ENCODE measurements around the gene CLIC3. TPM values are rescaled to one million over a fixed set of nuclear protein-coding genes. Genes with fewer than 3 reads are reported as not detected.
A peak's percentile ranks its signal among the peaks of the same experiment; 100 is the strongest.

CLIC3 gene
- total RNA-seq, 1 experiment from 2014 or later, result 4.3 TPM

DNA sequence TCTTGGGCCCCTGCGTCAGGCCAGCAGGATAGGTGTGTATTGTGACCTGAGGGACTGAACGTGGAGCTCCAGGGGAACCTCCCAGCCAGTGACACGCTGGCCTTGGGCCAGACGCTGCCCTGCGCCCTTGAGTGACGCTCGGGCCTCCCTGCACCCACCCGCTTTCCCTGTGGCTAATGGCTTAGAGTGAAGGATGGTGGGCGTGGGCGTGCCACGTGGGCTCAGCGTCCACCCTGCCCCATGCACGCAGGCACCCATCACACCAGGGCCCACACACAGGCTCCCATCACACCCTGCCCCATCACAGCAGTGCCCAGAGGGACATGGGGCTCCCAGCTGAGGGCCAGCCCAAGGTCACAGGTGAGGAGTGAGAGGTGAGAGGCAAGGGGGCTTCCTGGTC is 40.7 kb upstream of the CLIC3 start:
- no peaks in the 10 kb centered on the region for H4K20me1 ChIP-seq (ENCODE audit: low read length)
- H2AFZ ChIP-seq (ENCODE audit: low read length), result no peak overlapping the region
- intact Hi-C loops (cut with micrococcal nuclease), result loop anchor here (5.0 kb wide), 1 partner anchor 250 kb away; no protein-coding TSS in a partner anchor
- ChIA-PET POLR2A (ENCODE audit: unreplicated experiment) (no interaction called here), CTCF (no interaction called here)
- H3K27me3 ChIP-seq (ENCODE audit: low read length), result no peaks in the 10 kb centered on the region
- H3K79me2 ChIP-seq (ENCODE audit: low read length), result no peaks in the 10 kb centered on the region
- no peaks in the 10 kb centered on the region for H3K9me2 ChIP-seq (replicated peaks; ENCODE audit: low read length)
- no peak for TF ChIP-seq EZH2 (IDR thresholded peaks at IDR 0.05; ENCODE audit: low read length, unreplicated experiment)
- TF ChIP-seq, protein P1, sequence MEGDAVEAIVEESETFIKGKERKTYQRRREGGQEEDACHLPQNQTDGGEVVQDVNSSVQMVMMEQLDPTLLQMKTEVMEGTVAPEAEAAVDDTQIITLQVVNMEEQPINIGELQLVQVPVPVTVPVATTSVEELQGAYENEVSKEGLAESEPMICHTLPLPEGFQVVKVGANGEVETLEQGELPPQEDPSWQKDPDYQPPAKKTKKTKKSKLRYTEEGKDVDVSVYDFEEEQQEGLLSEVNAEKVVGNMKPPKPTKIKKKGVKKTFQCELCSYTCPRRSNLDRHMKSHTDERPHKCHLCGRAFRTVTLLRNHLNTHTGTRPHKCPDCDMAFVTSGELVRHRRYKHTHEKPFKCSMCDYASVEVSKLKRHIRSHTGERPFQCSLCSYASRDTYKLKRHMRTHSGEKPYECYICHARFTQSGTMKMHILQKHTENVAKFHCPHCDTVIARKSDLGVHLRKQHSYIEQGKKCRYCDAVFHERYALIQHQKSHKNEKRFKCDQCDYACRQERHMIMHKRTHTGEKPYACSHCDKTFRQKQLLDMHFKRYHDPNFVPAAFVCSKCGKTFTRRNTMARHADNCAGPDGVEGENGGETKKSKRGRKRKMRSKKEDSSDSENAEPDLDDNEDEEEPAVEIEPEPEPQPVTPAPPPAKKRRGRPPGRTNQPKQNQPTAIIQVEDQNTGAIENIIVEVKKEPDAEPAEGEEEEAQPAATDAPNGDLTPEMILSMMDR (conservative IDR thresholded peaks at IDR 0.05; ENCODE audit: low read depth, low read length), result no peak
- TF ChIP-seq EZH2phosphoT487 (IDR thresholded peaks at IDR 0.05; ENCODE audit: borderline replicate concordance, low read length), result no peak
- no TSS peak for BruUV-seq (replicated peaks)
- H3K4me3 ChIP-seq (ENCODE audit: low read length), result no peak overlapping the region
- H3K4me1 ChIP-seq (ENCODE audit: insufficient read depth, low read length), result peaks cover 8% of the 10 kb centered on the region
- no peak overlapping the region for H3K9ac ChIP-seq (ENCODE audit: low read length)
- H3K9me3 ChIP-seq (ENCODE audit: low read length), result no peaks in the 10 kb centered on the region
- H3K4me2 ChIP-seq (ENCODE audit: low read length), result no peak overlapping the region
- no peaks in the 10 kb centered on the region for H3K36me3 ChIP-seq (ENCODE audit: low read depth, low read length)
- H3K27ac ChIP-seq (ENCODE audit: low read length), result no peak overlapping the region
- DNase-seq (no peak), ATAC-seq (no peak)
- no peaks in the 10 kb centered on the region for H3F3A ChIP-seq (ENCODE audit: low read length, unreplicated experiment)

DNA sequence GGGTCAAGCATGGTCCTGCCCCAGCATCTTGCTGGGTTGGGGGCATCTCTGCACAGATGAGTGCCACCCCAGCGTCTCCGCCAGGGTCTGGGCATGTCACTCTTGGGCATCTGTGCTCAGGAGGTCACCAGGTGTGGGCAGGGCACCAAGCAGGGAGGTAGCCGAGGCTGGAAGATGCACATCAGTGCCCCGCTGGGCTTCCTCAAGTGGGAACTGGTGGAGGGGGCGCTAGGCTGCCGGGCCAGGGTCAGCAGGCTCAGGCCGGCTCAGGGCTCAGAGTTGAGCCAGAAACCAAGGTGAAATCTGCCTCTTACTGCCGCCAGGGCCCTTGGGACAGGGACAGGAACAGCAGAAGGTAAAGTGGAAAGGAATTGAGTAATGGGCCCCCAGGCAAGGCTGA is 39.6 kb upstream of the CLIC3 start:
- intact Hi-C loops (cut with micrococcal nuclease), result loop anchor here (1.0 to 5.0 kb wide), 2 partner anchors 88 to 249 kb away; no protein-coding TSS in a partner anchor
- Histone ChIP-seq H3K9ac (ENCODE audit: low read length) (no peak overlapping the region), H4K20me1 (ENCODE audit: low read length) (no peaks in the 10 kb centered on the region), H3K9me2 (replicated peaks; ENCODE audit: low read length) (no peaks in the 10 kb centered on the region), H3F3A (ENCODE audit: low read length, unreplicated experiment) (no peaks in the 10 kb centered on the region), H3K36me3 (ENCODE audit: low read depth, low read length) (no peaks in the 10 kb centered on the region), H3K4me2 (ENCODE audit: low read length) (no peak overlapping the region), H3K9me3 (ENCODE audit: low read length) (no peaks in the 10 kb centered on the region), H3K27me3 (ENCODE audit: low read length) (no peaks in the 10 kb centered on the region), H3K4me3 (ENCODE audit: low read length) (no peak overlapping the region), H2AFZ (ENCODE audit: low read length) (no peak overlapping the region), H3K79me2 (ENCODE audit: low read length) (no peaks in the 10 kb centered on the region), H3K27ac (ENCODE audit: low read length) (no peak overlapping the region), H3K4me1 (ENCODE audit: insufficient read depth, low read length) (peaks cover 8% of the 10 kb centered on the region)
- DNase-seq (no peak), ATAC-seq (no peak)
- ChIA-PET CTCF (interaction anchor here (0.6 to 2.0 kb wide), 2 partner anchors 14 to 88 kb away, joined by 3 to 17 read pairs; no protein-coding TSS in a partner anchor), POLR2A (ENCODE audit: unreplicated experiment) (no interaction called here)
- BruUV-seq (replicated peaks), result no TSS peak
- TF ChIP-seq, protein P1 (conservative IDR thresholded peaks at IDR 0.05; ENCODE audit: low read depth, low read length), result no peak
- TF ChIP-seq EZH2phosphoT487 (IDR thresholded peaks at IDR 0.05; ENCODE audit: borderline replicate concordance, low read length) (no peak), EZH2 (IDR thresholded peaks at IDR 0.05; ENCODE audit: low read length, unreplicated experiment) (no peak)

DNA sequence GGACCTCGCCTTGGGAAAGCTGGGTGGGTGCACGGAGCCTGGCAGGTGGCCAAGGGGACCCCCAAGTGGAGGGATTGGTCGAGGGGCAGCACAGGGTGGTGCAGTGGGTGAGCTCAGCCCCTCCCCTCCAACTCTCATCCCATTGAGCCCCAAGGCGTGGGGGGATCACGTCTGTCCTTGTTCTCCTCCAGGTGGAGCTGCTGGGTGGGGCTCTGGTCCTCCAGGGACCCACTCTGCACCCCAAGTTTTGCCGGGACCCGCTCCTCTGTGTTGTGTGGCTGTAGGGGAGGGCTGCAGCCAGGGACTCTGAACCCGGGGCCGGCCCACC is 39.1 kb upstream of the CLIC3 start:
- Histone ChIP-seq H3K36me3 (ENCODE audit: low read depth, low read length) (no peaks in the 10 kb centered on the region), H3F3A (ENCODE audit: low read length, unreplicated experiment) (no peaks in the 10 kb centered on the region), H3K9me3 (ENCODE audit: low read length) (no peaks in the 10 kb centered on the region), H3K9me2 (replicated peaks; ENCODE audit: low read length) (no peaks in the 10 kb centered on the region), H3K4me3 (ENCODE audit: low read length) (no peak overlapping the region), H3K27me3 (ENCODE audit: low read length) (no peaks in the 10 kb centered on the region), H3K4me1 (ENCODE audit: insufficient read depth, low read length) (peaks cover 8% of the 10 kb centered on the region), H4K20me1 (ENCODE audit: low read length) (no peaks in the 10 kb centered on the region), H3K9ac (ENCODE audit: low read length) (no peak overlapping the region), H3K79me2 (ENCODE audit: low read length) (no peaks in the 10 kb centered on the region), H3K4me2 (ENCODE audit: low read length) (peak overlapping the region; percentile 75; the same call in 1 of the 2 replicates), H2AFZ (ENCODE audit: low read length) (no peak overlapping the region), H3K27ac (ENCODE audit: low read length) (no peak overlapping the region)
- TF ChIP-seq EZH2phosphoT487 (IDR thresholded peaks at IDR 0.05; ENCODE audit: borderline replicate concordance, low read length), result no peak
- TF ChIP-seq, protein P1 (conservative IDR thresholded peaks at IDR 0.05; ENCODE audit: low read depth, low read length), result peak; percentile 29; the same call in 1 of the 2 replicates
- ATAC-seq, result peak; percentile 19
- ChIA-PET POLR2A (ENCODE audit: unreplicated experiment) (no interaction called here), CTCF (interaction anchor here (0.5 to 2.0 kb wide), 5 partner anchors 11 to 87 kb away, joined by 3 to 17 read pairs (median 3); no protein-coding TSS in a partner anchor)
- BruUV-seq (replicated peaks), result no TSS peak
- intact Hi-C loops (cut with micrococcal nuclease), result loop anchor here (1.0 to 5.0 kb wide), 2 partner anchors 87 to 248 kb away; no protein-coding TSS in a partner anchor
- no peak for DNase-seq

All from PC-3 (cell line).